ENCODE results near the gene REEP2.
A peak's percentile ranks its signal among the peaks of the same experiment; 100 is the strongest.
"Not testable (repeated sequence)": the region's sequence is repeated elsewhere in the genome, so short reads cannot be mapped to it uniquely, and the experiment has no call there.

The REEP2 gene

GRCh38 chr5:138410996-138411640, 27.7 kb upstream of the REEP2 start:
- H4K20me1 ChIP-seq (ENCODE audit: insufficient read depth, low read length, poor library complexity, severe bottlenecking); H3K4me3 ChIP-seq (ENCODE audit: low read length, poor library complexity, severe bottlenecking); H3K79me2 ChIP-seq (ENCODE audit: insufficient read depth, low read length); H3K9ac ChIP-seq (ENCODE audit: low read depth, low read length, poor library complexity, severe bottlenecking); H3K9me2 ChIP-seq (replicated peaks; ENCODE audit: low read depth, low read length); H3K9me3 ChIP-seq (ENCODE audit: insufficient read depth, low read depth, low read length); H2AFZ ChIP-seq (ENCODE audit: low read length); H3K4me2 ChIP-seq (ENCODE audit: low read depth, low read length, poor library complexity, severe bottlenecking); H3F3A ChIP-seq (ENCODE audit: low read depth); H3K27me3 ChIP-seq (ENCODE audit: insufficient read depth, low read length, poor library complexity, severe bottlenecking); H3K4me1 ChIP-seq (ENCODE audit: insufficient read depth, low read length, poor library complexity, severe bottlenecking): not testable (repeated sequence)
- TF ChIP-seq CTCF (conservative IDR thresholded peaks at IDR 0.05; ENCODE audit: low read length) = peak; percentile 26; the same call in 1 of the 2 replicates
- peaks cover 58% of the 10 kb centered on the region; the same call in 1 of the 2 replicates for H3K36me3 ChIP-seq (ENCODE audit: insufficient read depth, low read length)

DNA sequence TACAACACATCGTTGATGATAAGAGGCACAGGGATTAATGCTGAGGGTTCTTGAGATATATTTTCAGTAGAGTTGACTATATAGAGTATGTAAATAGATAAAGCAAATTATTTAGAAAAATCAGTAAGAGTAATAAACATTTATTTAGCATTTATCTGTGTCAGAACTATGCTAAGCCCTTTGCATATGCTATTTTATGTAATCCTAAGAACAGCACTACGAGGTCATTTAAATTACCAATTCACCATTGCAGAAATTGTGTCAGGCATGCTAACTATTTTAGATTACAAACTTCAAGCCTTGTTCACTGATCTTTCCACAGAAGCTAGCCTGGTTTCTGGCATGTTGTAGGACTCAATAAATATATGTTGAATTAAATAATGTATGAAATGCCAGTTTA, 20.4 kb upstream of the REEP2 start:
- Histone ChIP-seq H3K79me2 (ENCODE audit: insufficient read depth, low read length) (no peaks in the 10 kb centered on the region), H3K4me1 (ENCODE audit: insufficient read depth, low read length, poor library complexity, severe bottlenecking) (no peaks in the 10 kb centered on the region), H3K4me2 (ENCODE audit: low read depth, low read length, poor library complexity, severe bottlenecking) (no peak overlapping the region), H3K9me2 (replicated peaks; ENCODE audit: low read depth, low read length) (no peaks in the 10 kb centered on the region), H4K20me1 (ENCODE audit: insufficient read depth, low read length, poor library complexity, severe bottlenecking) (no peaks in the 10 kb centered on the region), H3K27me3 (ENCODE audit: insufficient read depth, low read length, poor library complexity, severe bottlenecking) (no peaks in the 10 kb centered on the region), H3K4me3 (ENCODE audit: low read length, poor library complexity, severe bottlenecking) (no peak overlapping the region), H3K9me3 (ENCODE audit: insufficient read depth, low read depth, low read length) (no peaks in the 10 kb centered on the region), H3F3A (ENCODE audit: low read depth) (no peaks in the 10 kb centered on the region), H3K9ac (ENCODE audit: low read depth, low read length, poor library complexity, severe bottlenecking) (no peak overlapping the region), H3K36me3 (ENCODE audit: insufficient read depth, low read length) (peaks cover 81% of the 10 kb centered on the region; the same call in 1 of the 2 replicates), H2AFZ (ENCODE audit: low read length) (no peak overlapping the region)
- TF ChIP-seq EZH2phosphoT487 (IDR thresholded peaks at IDR 0.05; ENCODE audit: borderline replicate concordance) = no peak
- no peak for TF ChIP-seq CTCF (conservative IDR thresholded peaks at IDR 0.05; ENCODE audit: low read length)

GRCh38 chr5:138425079-138425478, 13.8 kb upstream of the REEP2 start:
- H3K36me3 ChIP-seq (ENCODE audit: insufficient read depth, low read length) = peaks cover 81% of the 10 kb centered on the region; the same call in 1 of the 2 replicates

More at GRCh38 chr5:138425079-138425478, 13.8 kb upstream of the REEP2 start:
- Histone ChIP-seq H2AFZ (ENCODE audit: low read length) (no peak overlapping the region), H3F3A (ENCODE audit: low read depth) (no peaks in the 10 kb centered on the region), H3K4me1 (ENCODE audit: insufficient read depth, low read length, poor library complexity, severe bottlenecking) (no peaks in the 10 kb centered on the region), H3K4me2 (ENCODE audit: low read depth, low read length, poor library complexity, severe bottlenecking) (no peak overlapping the region), H3K9ac (ENCODE audit: low read depth, low read length, poor library complexity, severe bottlenecking) (no peak overlapping the region), H3K4me3 (ENCODE audit: low read length, poor library complexity, severe bottlenecking) (no peak overlapping the region), H4K20me1 (ENCODE audit: insufficient read depth, low read length, poor library complexity, severe bottlenecking) (no peaks in the 10 kb centered on the region), H3K9me3 (ENCODE audit: insufficient read depth, low read depth, low read length) (no peaks in the 10 kb centered on the region), H3K9me2 (replicated peaks; ENCODE audit: low read depth, low read length) (no peaks in the 10 kb centered on the region), H3K27me3 (ENCODE audit: insufficient read depth, low read length, poor library complexity, severe bottlenecking) (no peaks in the 10 kb centered on the region), H3K79me2 (ENCODE audit: insufficient read depth, low read length) (no peaks in the 10 kb centered on the region)
- TF ChIP-seq EZH2phosphoT487 (IDR thresholded peaks at IDR 0.05; ENCODE audit: borderline replicate concordance) = no peak
- TF ChIP-seq CTCF (conservative IDR thresholded peaks at IDR 0.05; ENCODE audit: low read length) = no peak
